NCI-H526 treated with DMSO at 0.1 percent for 48 hours (cell line): ENCODE measurements around the gene MPST.

ENCODE experiments used
- DNase-seq: peaks from one replicate; lab custom pipeline; 2025; lab: John Stamatoyannopoulos, UW

MPST gene

DNA sequence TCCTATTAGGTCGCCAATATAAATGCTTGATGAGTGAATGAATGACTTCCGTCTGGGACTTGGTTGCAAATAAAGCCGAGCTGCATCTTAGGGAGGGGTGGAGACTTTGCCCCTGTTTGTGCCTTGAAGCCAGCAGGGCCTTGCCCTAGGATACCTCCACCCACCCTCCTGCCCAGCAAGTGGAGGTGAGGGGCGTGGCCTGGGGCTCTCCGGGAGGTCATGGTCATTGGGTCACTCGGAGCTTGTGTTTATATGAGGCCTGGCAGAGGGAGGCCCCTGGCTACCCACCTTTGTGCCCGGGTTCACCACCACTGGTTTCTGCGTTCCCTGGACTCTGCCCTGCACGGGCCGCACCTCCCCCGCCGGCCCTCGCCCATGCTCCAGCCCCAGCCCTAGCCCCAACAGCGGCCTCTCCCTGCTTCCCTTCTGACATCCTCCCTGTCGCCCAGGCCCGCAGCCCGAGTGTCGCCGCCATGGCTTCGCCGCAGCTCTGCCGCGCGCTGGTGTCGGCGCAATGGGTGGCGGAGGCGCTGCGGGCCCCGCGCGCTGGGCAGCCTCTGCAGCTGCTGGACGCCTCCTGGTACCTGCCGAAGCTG, 4.3 kb downstream of the MPST start:
- no peak for DNase-seq

DNA sequence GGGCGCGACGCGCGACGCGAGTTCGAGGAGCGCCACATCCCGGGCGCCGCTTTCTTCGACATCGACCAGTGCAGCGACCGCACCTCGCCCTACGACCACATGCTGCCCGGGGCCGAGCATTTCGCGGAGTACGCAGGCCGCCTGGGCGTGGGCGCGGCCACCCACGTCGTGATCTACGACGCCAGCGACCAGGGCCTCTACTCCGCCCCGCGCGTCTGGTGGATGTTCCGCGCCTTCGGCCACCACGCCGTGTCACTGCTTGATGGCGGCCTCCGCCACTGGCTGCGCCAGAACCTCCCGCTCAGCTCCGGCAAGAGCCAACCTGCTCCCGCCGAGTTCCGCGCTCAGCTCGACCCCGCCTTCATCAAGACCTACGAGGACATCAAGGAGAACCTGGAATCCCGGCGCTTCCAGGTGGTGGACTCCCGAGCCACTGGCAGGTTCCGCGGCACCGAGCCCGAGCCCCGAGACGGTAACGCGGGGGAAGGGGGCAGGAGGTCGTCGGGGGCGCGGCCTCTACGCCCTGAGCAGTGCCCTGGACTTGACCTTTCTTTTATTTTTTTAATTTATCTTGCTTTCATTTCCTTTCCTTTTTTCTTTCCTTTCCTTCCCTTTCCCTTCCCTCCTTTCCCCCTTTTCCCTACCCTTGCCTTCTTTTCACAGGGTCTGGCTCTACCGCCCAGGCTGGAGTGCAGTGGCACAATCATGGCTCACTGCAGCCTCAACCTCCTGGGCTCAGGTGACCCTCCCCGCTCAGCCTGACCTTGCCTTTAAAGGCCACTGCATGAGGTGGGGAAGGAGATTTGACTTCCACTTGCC, 5.0 kb downstream of the MPST start:
- DNase-seq = no peak

DNA sequence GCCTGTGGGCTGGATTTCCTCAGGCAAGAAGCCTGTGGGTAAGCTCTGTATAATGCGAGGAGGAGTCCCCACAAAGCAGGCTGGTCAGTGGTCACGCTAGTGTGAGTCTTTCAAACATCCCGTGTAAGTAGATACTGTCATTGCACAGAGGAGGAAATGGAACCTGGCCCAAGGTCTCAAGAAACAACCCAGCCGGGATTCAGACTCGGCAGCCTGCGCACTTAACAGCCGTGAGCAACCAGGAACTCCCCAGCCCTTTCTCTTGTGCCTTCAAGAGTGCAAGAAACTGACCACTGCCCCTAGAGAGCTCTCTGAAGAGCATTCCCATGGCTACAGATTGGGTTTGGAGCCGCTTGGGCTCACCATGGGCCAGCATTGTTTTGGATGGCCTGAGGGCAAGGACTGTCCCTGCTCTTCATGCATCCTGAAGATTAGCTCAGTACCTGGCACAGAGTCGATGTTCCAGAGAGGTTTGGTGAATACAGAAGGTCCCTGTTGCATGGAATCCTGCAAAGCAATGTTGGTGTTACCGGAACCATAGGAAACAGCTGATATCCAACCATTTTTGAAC, 6.0 kb downstream of the MPST start:
- no peak for DNase-seq

DNA sequence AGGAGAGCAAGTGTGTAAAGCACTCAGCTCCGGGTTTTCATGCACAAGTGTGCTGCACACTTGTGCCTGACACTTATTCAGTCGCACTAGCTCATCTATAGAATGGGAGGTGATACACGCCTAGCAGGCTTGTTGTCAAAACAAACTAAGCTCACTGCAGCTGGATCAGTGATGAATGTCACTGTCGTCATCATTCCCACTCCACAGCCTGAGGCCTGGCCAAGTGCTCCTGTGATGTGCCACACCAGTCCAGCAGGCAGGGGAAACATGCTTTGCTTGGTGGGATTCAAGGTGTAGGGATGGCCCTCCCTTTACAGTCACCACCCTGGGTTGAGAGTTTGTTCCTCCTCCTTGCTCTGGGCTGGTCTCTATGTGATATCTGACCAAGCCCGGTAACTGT, 6.8 kb downstream of the MPST start:
- DNase-seq = no peak

DNA sequence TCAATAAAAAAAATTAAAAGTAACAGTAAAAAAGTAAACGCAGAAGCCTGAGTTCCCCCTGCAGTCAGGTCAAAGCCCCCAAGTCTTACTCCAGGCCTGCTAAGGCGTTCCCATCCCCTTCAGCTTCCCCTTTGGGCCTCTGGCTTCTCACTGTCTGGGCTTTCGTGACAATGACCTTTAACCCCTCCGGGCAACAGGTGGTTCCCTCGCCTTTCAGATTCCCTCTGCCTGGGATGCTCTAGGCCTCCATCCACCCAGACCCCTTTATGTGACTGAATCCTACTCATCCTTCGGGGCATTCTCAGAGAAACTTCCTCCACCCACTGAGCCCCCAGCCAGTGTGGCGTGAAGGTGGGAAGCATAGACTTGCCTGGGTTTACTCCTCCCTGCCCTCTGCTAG, 8.0 kb downstream of the MPST start:
- no peak for DNase-seq

DNA sequence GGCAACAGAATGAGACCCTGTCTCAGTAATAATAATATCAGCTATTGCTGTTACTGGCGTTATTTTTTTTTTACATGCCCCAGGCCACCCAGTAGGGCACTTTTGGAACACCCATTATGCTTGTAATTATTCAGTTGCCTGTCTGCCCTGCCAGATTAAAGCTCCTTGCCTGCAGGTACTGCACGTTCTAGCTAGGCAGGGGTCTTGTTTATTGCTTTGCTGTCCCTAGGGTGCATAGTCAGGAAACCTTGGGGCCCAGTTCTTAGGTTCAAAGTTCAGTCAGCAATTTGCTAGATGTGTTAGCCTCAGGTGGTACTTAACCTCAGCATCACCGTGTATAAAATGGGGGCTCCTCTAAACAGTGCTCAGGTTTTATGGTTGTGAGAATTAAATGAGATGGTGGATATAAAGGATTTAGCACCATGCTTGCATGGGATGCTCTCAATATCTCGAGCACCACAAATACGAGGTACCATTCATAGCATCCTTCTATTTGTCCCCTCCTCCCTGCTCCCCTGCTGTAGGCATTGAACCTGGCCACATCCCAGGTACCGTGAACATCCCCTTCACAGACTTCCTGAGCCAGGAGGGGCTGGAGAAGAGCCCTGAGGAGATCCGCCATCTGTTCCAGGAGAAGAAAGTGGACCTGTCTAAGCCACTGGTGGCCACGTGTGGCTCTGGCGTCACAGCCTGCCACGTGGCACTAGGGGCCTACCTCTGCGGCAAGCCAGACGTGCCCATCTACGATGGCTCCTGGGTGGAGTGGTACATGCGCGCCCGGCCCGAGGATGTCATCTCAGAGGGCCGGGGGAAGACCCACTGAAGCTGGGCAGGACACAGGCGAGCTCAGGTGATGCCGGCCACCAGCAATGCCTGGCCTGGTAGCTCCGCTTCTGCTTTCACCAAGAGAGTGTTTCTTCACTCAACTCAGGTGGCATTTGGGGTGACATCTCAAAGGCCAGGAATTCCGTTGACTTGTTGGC, 9.4 kb downstream of the MPST start:
- no peak for DNase-seq

DNA sequence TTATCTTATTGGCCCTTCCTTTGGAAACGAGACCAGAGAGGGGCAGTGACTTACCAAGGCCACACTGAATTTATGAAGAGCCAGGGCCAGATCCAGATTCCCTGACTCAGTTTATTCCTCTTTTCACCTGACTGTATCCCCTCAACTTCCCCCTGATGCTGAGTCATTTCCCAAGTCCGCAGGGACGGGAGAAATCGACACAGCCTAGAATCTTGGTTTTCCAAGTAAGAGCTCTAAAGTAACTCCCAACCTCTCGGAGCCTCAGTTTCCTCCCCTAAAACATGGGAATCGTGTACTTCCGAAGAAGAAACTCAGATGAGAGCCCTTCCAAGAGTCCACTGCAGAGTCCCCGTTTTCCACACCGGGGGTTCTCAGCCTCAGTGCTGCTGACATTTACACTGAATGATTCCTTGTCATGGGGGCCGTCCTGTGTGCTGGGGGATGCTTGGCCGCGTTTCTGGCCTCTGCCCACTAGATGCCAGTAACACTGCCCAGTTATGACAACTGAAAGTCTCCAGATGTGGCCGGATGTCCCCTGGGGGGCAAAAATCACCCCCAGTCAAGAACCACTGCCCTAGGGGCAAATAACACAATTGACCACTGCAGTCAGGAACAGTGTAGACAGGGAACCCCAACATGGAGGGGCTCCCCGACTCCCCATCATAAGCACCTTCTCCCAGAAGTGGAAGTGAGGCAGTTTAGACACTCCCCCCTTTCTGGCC, 11.2 kb downstream of the MPST start:
- DNase-seq = no peak

DNA sequence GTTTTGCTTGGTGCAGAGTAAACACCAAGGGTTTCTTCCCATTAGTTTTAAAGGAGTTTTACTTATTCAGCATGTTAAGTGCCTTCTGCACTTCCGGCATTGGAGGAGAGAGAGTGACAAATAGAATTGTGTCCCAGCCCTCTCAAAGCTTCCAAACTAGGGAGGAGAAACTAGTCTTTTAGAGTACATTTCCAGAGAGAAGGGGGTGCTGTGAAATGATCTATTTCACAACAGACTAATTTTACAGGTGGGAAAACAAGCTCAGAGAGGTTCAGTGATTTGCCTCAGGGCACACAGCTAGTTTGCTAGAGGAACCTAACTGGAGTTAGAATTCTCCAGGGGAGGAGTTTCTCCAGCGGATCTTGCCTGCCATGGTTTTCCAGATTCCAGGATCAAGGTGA, 12.6 kb downstream of the MPST start:
- no peak for DNase-seq

DNA sequence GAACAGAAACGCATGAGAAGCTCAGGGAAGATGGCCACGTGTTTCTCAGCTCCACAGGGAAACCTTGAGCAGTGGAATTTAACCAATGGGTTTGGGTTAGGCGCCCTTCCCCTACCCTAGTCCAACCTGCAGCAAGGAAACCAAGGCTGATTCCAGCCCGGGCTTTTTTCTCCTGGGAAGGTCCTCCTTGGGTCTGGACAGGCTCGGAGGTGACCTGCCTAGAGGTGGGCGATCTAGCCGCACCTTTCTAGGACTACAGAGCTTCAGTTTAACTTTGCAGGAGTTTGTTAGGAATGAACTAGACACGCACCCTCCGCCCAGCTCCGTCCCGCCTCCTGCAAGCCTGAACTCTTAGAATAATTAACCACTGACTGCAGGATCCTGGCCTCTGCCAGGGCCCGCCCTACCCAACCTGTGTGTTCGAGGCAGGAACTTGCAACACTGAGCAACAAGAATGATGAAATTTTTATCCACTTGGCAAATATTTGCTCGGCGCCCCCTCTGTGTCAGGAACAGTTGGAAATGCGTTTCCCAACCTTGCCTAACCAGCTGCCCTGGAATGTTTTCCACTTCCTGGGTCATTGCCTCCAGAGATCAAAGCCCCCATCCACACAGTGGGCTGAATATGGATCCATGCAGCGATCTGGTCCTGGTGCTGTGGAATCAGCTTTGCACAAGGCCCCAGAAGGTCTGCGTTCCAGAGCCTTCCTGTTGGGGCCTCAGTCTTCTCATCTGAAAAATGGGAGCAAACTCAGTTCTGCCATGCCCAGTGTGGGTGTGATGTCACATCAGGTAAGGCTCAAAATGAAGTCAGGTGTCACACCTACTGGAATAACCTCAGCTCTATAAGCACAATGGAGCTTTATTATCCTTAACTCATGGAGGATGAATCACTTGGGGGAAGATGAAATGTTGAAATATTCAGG, 13.3 kb downstream of the MPST start:
- no peak for DNase-seq

DNA sequence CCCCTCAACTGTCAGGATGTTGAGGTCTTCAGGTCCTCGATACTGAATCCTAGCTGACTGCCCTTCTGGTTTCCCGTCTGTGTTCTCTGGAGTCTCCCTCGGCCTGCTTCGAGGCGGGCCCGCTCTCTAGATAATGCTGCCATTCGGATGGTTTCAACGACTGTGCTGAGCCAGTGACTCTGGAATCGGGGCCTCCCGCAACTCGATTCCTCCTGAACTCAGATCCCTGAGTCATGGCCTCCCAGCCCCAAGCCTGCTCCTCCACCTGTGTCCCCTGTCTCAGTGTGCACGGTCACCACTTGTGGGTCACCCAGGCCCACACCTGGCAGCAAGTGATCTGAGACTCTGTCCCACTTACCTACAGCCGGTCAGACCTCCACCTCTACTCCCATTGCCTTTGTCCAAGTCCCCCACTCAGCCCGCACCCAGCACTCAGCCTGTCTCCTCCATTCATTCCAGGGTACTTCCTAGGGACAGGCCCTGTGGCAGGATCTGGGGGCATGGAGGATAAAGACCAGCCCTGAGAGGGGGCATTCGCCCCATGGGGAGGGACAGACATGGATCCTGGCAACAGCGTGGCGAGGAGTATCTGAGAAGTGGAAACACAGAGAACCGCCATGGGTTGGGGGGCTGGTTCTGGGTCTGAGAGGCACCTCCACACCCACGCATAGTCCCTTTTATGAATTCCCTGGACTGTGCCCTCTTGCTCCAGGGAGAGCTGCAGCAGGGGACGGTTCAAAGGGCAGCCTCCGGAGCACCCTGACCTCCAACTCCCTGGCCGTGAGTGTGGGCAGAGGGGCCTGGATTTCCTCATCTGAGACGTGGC, 14.3 kb downstream of the MPST start:
- no peak for DNase-seq

DNA sequence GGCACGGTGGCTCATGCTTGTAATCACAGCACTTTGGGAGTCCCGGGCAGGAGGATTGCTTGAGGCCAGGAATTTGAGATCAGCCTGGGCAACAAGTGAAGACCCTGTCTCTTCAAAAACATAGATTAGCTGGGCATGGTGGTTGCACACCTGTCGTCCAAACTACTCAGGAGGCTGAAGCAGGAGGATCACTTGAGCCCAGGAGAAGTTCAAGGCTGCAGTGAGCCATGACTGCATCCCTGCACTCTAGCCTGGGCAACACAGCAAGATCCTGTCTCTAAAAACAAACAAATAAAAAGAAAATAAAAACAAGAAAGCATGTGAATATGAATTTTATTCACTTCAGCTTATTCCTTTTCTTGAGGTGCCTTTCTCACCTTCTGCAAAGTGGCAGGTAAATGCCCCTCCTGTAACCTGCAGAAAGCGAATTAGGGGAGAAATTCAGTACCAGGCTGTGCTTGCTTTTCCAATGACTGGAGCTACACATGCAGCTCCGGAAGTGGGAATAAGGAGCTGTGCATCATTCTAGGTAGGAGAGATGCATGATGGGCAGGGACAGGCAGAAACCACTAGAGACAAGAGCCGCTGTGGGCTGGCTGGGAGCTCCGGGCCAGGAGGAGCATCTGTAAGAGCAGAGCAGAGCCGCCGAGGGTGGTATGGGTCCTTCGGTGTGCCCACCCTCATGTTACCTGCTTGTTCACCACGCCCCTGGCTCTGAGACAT, 17.3 kb downstream of the MPST start:
- no peak for DNase-seq

DNA sequence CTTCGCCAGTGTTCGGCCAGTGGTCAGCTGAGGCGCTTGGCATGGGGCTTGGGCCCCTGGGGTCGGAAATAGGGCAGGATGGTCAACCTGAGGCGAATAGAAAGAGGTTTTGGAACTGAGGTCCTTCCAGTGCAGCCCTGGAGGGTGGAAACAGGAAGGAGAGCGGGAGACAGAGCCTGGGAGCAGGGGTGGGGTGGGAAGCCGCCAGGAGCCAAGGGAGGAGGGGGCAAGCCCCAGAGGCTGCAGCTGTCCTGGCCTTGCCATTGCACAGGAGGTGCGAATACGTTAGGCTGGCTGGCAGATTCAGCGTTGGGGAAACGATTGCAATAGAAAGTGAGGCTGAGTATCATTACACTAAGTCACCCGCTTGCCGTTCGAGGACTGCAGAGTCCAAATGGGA, 18.1 kb downstream of the MPST start:
- no peak for DNase-seq

DNA sequence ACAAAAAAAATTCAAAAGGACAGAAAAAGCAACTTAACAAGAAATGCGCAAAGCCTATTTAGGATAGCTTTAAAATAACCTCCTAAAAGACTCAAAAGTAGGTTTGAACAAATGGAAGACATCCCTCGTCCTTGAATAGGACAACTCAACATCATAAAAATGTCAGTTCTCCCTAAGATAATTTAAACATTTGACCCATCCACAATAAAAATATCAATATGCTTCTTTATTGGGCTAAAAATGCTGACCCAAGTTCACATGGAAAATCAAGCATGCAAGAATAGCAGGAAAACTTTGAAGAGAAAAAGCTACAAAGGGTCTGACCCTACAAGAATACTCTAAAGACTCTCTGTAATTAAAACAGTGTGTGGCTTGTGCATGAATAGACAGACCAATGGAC, 19.9 kb downstream of the MPST start:
- DNase-seq = no peak

DNA sequence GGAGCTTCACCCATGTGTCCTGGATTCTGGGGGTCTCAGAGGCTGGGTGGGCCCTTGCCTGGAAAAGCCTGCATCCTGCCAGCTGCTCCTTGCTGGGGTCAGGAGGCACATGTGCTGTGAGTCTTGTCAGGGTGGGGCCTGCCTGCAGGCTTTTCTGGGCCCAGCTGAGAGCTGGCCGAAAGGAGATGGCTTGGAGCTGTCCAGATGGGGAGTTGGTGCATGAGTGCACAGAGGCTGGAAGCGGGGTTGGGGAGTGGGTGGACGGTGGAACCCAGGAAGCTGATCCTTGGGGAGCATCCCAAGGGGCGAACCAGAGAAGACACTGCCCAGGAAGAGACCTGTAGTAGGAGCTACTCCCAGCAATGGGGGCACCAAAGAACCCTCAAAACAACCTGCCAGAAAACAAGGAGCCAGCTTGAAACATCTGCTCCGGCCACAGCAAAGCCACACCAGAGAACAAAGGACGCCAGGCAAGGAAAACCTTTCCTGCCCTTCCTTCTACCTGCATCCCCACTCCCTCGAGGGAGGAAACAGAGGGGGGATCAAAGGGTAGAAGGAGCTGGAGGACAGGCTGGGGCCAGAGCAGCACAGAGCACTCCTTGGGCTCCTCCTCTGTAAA, 23.8 kb downstream of the MPST start:
- DNase-seq = no peak

DNA sequence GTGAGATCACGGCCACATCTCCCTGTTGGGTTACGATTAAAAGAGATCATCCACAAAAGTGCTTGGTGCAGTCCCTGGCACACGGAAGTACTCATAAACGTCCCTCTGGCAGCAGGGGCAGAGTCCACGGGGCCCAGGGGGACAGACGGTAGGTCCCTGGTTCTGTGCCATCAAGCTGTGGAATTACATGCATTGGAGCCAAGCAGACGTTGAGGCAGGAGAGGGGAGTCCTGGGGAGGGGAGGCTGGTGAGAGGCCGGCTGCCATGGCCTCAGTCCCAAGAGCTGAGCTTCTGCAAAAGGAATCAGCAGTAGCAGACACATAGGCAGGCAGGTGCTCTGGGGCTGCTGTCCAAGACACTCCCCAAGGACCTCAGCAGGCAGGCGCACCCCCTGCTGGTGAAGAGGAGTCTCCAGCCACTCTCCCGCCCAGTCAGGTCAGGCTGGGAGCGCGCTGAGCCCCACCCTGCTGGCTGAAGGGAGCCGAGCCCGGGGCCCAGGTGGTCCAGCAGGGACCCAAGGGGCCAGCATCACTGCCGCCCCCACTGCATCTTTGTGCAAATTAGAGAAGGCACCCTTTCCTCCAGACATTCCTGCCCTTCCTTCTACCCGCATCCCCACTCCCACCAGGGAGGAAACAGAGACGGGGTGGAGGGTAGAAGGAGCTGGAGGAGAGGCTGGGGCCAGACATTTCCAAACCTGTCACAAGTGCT, 24.4 kb downstream of the MPST start:
- peak; percentile 38 for DNase-seq

DNA sequence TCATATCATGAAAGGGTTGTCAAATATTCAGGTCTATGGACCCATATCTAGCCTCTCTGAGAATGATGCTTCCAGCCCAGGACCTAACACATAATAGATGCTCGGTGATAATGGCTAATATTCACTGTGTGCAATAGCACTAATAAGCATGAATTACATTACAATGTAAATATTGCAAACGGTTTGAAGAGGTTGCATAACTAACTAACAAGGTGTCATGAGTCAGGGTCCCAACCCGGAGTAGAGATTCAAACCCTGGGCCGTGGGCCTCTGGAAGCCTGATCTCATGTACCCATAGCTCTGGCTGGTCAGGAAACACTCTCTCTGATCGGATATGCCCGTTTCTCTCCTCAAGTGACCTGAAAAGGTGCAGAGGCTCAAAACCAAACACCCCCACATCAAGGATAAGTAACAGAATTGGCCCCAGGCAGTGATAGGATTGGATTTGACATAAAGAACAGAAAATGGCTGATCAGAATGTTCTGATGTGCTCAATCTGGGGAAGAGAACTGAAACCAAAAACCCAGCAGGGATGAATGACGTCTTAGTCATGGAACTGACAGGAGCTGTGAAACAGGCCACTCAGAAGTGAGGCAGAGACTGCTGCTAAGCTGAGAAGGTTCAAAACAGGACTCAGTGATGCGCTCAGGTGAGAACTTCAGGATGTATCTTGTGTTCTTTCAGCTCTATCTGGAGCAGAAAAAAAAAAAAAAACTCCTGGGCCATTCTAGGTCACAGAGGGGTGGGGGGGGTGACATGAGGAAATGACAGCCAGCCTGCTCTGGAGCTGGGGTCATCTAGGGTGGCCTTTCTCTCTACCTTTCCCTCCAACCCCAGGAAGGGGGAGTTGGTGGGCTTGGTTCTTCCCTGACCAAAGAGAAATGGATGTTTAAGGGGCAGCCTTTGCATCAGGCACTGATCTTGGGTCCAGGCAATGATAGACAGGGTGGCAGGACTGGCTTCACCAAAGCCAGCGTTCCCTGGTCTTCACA, 25.4 kb downstream of the MPST start:
- DNase-seq = no peak

DNA sequence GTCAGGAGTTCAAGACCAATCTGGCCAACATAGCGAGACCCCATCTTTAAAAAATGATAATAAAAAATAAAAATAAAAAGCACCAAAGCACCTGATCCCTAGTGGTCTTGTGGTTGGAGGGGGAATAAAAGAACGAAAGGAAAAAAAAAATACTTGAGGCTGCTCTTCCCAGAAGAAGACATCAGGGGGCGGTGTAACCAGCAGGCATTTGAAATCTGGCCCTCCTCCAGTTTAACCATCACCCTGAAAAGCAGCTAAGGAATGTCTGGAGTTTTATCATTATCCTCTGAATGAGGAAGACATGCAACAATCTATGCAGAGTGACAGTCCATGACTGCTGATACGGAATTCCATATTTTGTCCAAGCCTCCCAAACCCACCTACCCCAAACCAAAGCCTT, 26.4 kb downstream of the MPST start:
- no peak for DNase-seq
